Heart right ventricle (tissue), 16 donors: ENCODE data around the gene CXCL6. TPM values are rescaled to one million over a fixed set of nuclear protein-coding genes. Genes with fewer than 3 reads are reported as not detected.

Source experiments
- ATAC-seq, 8 donors: fragments of 200-7000 bp; cut with Tn5 transposase; one replicate each; pipeline ENCODE4 v1.9.1; 2020; ENCODE audit warnings: mild to moderate bottlenecking in 8 of 8, moderate library complexity in 8 of 8, moderate number of reproducible peaks in 1 of 8
- DNase-seq, 2 donors: peaks; one replicate each; pipeline ENCODE4 v3.0.0-alpha.2; 2020
- H3K27ac ChIP-seq, 10 donors: fragments of 200-600 bp; sonication (generic) in 2 of 10; one replicate each; pipeline versions ENCODE4 v1.5.0 to v1.8.0; 2020 to 2022; ENCODE audit warnings: mild to moderate bottlenecking in 3 of 10
- H3K27me3 ChIP-seq, 7 donors: fragments of 200-600 bp; one replicate each; pipeline ENCODE4 v1.8.0; 2021 to 2022; ENCODE audit warnings: mild to moderate bottlenecking in 2 of 7
- H3K36me3 ChIP-seq, 9 donors: fragments of 200-600 bp; sonication (generic) in 1 of 9; one replicate each; pipeline versions ENCODE4 v1.5.0 to v1.8.0; 2020 to 2022; ENCODE audit warnings: mild to moderate bottlenecking in 2 of 9
- H3K4me1 ChIP-seq, 9 donors: fragments of 200-600 bp; sonication (generic) in 1 of 9; one replicate each; pipeline versions ENCODE4 v1.5.0 to v1.8.0; 2020 to 2022; ENCODE audit warnings: mild to moderate bottlenecking in 4 of 9
- H3K4me3 ChIP-seq, 10 donors: fragments of 200-600 bp; sonication (generic) in 2 of 10; one replicate each; pipeline versions ENCODE4 v1.5.0 to v1.8.0; 2020 to 2022; ENCODE audit warnings: mild to moderate bottlenecking in 7 of 10, moderate library complexity in 2 of 10
- H3K9me3 ChIP-seq, 11 donors: fragments of 200-600 bp in 10 of 11; sonication (generic) in 2 of 11; one replicate each; pipeline versions ENCODE4 v1.5.0 to v1.8.0; 2013 to 2022; ENCODE audit warnings: mild to moderate bottlenecking in 2 of 11, control low read depth in 1 of 11, moderate library complexity in 1 of 11
- CTCF ChIP-seq, 9 donors: fragments of 200-600 bp; sonication (generic) in 2 of 9; IDR thresholded peaks; one replicate each; pipeline versions ENCODE4 v1.5.0 to v1.8.0; 2021 to 2022; ENCODE audit warnings: antibody characterized with exemption in 9 of 9, mild to moderate bottlenecking in 5 of 9, moderate library complexity in 1 of 9
- WGBS, 2 donors: extraction: QIAGEN DNeasy Blood & Tissue Kit; methylation state at CpG; one replicate each; pipeline ENCODE4 v1.1.7; 2013; ENCODE audit warnings: inconsistent platforms in 1 of 2; 5-methylcytosine and 5-hydroxymethylcytosine counted together
- intact Hi-C, 10 donors: fragments of 100-400 bp; cut with DNase I; formaldehyde crosslinking; loops; one replicate each; pipeline versions ENCODE4 v1.11.1 to v1.14.2; 2022
- polyA plus RNA-seq, 2 donors: library from polyadenylated mRNA; stranded (reverse); fragments of 200-250 nt; gene quantifications; one replicate each; pipeline ENCODE4 v1.2.3, GENCODE V29; 2013
- total RNA-seq, 10 donors: library from RNA; stranded (reverse); fragmentation: NEBNext Ultra II Directional in 3 of 10; extraction: Animal tissue kit (Norgen Biotek cat#: 25700) in 3 of 10; gene quantifications; one replicate each; pipeline versions ENCODE4 v1.2.1 to v1.2.4, GENCODE V29; 2021 to 2023
- donor health status: Arrhythmogenic right ventricular cardiomyopathy.
- donor health status: ischemic (EF 13 %, LVEDD 7.1; RV severe dilation, severe dysfunction).
- donor health status: healthy with polysubstance abuse.
- donor health status: DM: no; HTN: yes; CAD: no.
- donor health status: DM: no; HTN: no; CAD: no.
- donor health status: ischemic (EF 25% LVEDD 6.9; RV normal size, moderate dysfunction).
- donor health status: ischemic (EF 25% LVEDD 5.7; RV mildly dilated, moderate dysfunction).
- donor health status: healthy.
- donor health status: DM: yes; HTN: yes; CAD: no.
- donor health status: Ischemic cardiomyopathy.
- donor health status: ischemic (EF 35%, LVEDD 5.7; RV mildly dilated, moderate dysfunction).
- donor health status: nonischemic (EF 11% LVEDD 7.7; RV severe dilation, severe dysfunction).
- donor health status: DM: yes; HTN: yes; CAD: no.
- donor health status: PGD.
- donor health status: ischemic (EF 29% LVEDD 5.4; RV normal size, mild dysfunction).
- donor health status: nonischemic (EF 23%, LVEDD 6.1; RV moderate dilation, normal function).

Gene CXCL6
- total and polyA plus RNA-seq, 12 donors: 0.16 to 3.7 (median 0.28) TPM; not detected in 9

- no peak for ATAC-seq
- Histone ChIP-seq H3K4me3 (no peak overlapping the region), H3K27ac (no peak overlapping the region), H3K9me3 (no peaks in the 10 kb centered on the region), H3K4me1 (peaks cover 0 to 13% (median 0%) of the 10 kb centered on the region in 9 donors), H3K36me3 (no peaks in the 10 kb centered on the region), H3K27me3 (peaks cover 0 to 31% (median 16%) of the 10 kb centered on the region in 7 donors)
- no peak for TF ChIP-seq CTCF (IDR thresholded peaks at IDR 0.05)
- intact Hi-C loops: no loop called here
- no peak for DNase-seq
- WGBS, 2 donors: 79 to 80% methylated on average over 4 of the region's 4 CpGs
Measured at GRCh38 chr4:73850261-73850970, 13.9 kb downstream of the CXCL6 start.

- Histone ChIP-seq H3K4me1 (peaks cover 0 to 13% (median 0%) of the 10 kb centered on the region in 9 donors), H3K9me3 (no peaks in the 10 kb centered on the region), H3K27me3 (peaks cover 0 to 36% (median 16%) of the 10 kb centered on the region in 7 donors), H3K4me3 (no peak overlapping the region), H3K27ac (no peak overlapping the region), H3K36me3 (no peaks in the 10 kb centered on the region)
- 56 to 62% methylated on average over 1 of the region's 1 CpG for WGBS, 2 donors
- DNase-seq (no peak), ATAC-seq (no peak)
- intact Hi-C loops: no loop called here
- no peak for TF ChIP-seq CTCF (IDR thresholded peaks at IDR 0.05)
Measured at GRCh38 chr4:73851293-73851692, 14.8 kb downstream of the CXCL6 start.

- Histone ChIP-seq H3K27ac (no peak overlapping the region), H3K27me3 (peaks cover 0 to 36% (median 16%) of the 10 kb centered on the region in 7 donors), H3K4me3 (no peak overlapping the region), H3K36me3 (no peaks in the 10 kb centered on the region), H3K9me3 (peaks cover 0 to 5% (median 0%) of the 10 kb centered on the region in 11 donors), H3K4me1 (peaks cover 0 to 13% (median 0%) of the 10 kb centered on the region in 9 donors)
- DNase-seq (no peak), ATAC-seq (no peak)
- TF ChIP-seq CTCF (IDR thresholded peaks at IDR 0.05): no peak
- intact Hi-C loops: no loop called here
Measured at GRCh38 chr4:73852771-73853170, 16.3 kb downstream of the CXCL6 start.

- H3K27me3 ChIP-seq: peaks cover 0 to 36% (median 16%) of the 10 kb centered on the region in 7 donors
- TF ChIP-seq CTCF (IDR thresholded peaks at IDR 0.05): no peak
- H3K36me3 ChIP-seq: no peaks in the 10 kb centered on the region
- intact Hi-C loops: no loop called here
- peak in 4 of 8 donors; percentile 11 to 41 (median 34) for ATAC-seq
- peak in 1 of 2 donors; percentile 34 for DNase-seq
- H3K4me1 ChIP-seq: peaks cover 0 to 13% (median 0%) of the 10 kb centered on the region in 9 donors
- H3K4me3 ChIP-seq: peak within 1 kb of the TSS in 2 of 10 donors; percentile 1 to 24
- no peak within 1 kb of the TSS for H3K27ac ChIP-seq
- WGBS, 2 donors: 15 to 19% methylated on average over 22 of the region's 22 CpGs
- H3K9me3 ChIP-seq: peaks cover 0 to 5% (median 0%) of the 10 kb centered on the region in 11 donors
Measured at GRCh38 chr4:73853246-73853704, 16.8 kb downstream of the CXCL6 start, which contains the start of gene PF4V1. Gene PF4V1 (plus strand): TSS chr4:73853296. CDS start chr4:73853363, 67 bp downstream.
